Measurements from ENCODE around the gene GYPC.
"Not testable (repeated sequence)": the region's sequence is repeated elsewhere in the genome, so short reads cannot be mapped to it uniquely, and the experiment has no call there.

The GYPC gene

DNA sequence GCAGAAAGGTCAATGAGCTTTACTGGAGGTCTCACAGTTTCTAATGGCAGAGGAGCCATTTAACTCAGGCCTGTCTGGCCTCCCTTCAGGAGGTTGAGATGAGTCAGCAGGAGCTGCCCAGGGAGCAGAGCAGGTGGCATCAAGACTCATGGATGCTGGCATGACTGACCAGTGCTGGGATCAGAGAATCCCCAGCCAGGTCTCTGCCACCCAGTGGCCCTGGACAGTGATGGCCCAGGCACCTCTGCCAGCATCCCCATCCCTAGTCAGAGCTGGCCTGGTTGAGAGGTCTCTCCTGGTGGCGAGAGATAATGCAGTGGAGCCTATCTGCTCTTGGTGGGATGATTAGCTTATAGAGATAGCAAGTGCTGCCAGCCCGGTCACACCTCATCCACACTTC lies 43.1 kb downstream of the GYPC start:
- no peak for DNase-seq (ENCODE audit: low read depth in 2 of 2)

DNA sequence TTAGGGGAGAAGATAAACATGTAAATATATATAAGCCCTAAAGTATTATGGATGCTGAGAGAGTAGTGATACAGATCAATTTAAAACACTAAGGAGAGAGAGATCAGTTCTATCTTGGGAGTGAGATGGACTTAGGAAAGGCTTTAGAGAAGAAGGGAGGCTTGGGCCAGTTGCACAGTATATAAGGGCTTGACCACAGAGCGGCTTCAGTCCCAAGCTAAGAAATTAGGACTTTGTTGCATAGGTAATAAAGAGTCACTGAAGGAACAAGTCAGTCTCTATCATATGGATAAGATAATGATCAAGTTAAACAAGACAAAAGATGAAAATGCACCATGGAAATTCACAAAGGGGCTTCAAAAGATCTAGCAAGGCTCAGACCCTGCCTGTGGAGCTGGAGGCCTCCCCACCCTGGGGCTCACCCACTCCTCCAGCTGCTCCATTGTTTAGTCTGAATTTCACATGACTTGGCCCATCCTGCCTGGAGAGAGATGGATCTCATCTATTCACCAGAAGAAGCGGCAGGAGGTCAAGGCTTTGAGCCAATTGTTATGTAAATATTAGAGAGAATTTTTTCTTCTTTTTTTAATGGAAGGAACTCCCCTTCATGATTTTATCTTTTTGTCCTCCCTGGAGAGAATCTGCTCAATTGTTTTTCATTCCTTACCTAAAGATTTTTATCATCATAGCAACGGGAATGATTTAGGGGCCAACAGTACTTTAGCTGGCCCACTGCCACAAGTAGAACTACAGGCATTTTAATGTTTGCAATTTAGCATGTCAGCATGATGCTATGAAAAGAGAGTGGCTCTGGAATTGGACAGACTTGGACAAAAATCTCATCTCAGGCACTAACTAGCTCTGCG lies 44.0 kb downstream of the GYPC start:
- DNase-seq (ENCODE audit: low read depth in 2 of 2) = no peak

DNA sequence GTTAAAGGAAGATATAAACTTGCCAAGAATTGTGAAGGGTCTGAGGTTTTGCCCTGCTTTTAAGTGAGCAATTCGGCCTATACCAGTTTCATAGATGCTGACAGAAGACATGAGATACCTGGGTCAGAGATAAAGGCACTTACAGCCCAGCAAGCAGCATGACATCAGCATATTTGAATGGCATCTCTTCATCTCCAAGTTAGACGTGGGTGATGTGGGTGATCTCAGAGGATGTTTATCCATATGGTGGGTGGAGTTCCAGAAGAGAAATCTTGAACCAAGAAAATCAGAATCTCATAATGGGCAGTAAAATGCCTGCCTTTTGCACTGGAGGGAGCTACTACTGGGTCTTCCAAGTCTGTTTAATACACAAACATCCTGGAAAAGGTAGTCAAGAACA lies 44.7 kb downstream of the GYPC start:
- no peak for DNase-seq (ENCODE audit: low read depth in 2 of 2)

DNA sequence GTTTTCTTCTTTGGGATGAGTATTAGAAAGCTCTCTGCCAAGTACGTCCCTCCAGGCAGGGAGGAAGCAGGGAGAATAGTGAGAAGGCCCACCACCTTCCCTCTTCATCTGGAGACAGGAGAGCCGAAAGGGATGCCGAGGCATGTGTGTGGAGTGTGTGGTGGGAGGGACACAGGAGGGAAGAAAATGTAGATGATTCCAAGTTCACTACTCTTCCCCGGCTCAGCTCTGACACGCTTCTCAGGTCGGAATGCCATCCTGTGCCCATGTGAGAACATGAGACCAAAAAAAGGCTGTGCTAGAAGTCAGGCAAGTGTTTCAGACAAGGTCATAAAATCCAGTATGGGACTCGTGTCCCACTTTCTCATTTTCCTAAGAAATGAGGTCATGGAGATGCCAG lies 47.4 kb downstream of the GYPC start:
- no peak for DNase-seq (ENCODE audit: low read depth in 2 of 2)

DNA sequence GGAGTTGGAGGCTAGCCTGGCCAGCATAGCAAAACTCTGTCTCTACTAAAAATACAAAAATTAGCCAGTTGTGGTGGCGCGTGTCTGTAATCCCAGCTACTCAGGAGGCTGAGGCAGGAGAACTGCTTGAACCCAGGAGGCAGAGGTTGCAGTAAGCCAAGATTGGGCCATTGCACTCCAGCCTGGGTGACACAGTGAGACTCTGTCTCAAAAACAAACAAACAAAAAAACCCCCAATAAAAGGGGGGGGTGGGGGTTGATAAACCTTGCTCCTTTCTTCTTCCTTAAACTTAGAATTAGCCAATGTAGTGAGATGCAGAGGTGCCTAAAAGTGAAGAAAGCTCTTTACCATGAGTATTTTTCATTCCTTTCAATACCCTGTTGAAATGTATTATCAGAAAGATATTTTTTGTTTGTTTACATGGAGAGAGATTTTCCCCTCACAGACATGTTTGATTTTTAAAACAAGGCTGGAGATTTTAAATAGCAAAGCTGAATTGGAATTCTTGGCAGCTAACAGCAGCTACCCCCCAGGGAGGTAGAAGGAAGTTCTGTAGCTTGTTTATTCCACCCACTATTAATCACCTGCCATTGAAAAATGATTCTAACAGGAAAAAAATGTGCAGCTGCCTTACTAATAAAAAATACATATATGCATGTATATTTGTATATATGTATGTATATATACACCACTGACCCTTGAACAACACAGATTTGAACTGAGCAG lies 48.6 kb downstream of the GYPC start:
- DNase-seq (ENCODE audit: low read depth in 2 of 2) = no peak

DNA sequence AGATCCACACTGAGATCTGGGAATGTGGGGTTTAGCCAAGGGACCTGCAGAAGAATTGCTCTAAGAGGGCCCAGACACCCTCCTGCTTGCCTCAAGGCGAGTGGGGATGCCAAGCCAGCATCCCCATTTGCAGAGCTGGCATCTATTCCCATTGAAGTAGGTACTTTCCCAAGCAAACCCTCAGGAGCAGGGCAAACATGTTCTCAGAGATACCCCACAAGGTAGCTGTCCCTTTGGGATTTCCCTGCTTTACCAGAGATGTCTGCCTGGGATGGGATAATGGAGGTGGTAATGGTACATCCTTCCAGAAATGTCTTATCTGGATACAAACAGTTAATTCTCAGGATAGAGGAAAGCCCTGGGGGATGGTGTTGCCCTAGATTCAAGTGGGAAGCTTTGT lies 51.2 kb downstream of the GYPC start:
- no peak for DNase-seq (ENCODE audit: low read depth in 2 of 2)

DNA sequence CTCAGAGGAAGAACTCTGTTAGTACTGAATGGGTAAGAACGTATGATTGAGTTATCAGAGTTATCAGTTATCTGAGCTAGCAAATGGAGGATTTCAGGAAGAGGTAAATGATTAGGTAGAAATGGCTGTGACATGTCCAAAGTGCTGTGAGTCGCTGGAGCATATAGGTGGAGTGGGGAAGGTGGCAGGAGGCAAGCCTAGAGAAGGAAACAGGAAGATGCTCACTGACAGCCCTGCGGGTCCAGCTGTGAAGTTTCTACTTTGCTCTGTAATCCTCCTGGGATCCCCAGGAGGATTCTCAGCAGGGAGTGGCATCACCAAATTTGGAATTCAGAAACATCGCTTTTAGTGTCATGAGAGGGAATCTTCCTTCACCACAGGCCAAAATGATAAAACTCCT lies 52.0 kb downstream of the GYPC start:
- DNase-seq (ENCODE audit: low read depth in 2 of 2) = no peak

DNA sequence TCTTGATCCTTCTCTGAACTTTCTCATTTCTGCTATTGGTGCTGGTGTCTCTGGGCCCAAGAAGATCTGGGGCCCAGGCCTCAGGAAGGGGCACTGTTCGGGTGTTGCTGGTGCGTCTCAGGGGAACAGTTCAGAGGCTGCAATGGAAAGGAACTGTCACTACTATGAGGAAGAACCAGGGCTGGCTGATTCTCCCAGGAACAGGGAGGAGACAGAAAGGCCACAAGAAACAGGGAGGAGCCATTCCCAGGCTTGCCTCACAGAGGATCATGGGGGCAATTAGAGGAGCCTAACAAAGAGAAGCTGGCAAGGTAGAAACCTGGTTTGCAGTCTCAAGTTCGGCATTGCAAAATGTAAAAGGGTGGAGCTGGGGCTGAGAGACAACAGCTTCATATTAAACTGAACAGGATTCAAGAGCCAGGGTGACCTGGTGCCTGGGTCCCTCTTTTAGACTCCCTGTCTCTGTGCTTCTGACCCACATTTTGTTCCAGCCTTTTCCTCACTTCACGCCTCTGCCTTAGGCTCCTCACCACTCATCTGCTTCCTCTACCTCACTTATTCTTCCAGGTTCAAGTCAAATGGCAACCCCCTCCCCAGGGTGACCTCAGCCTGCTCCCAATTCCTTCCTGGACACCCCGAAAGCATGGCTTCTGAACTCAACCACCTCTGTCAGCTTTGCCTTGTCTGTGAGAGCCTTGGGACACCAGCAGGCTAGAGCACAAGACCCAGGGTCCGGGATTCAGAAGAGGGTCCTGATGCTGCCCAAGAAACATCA lies 58.4 kb downstream of the GYPC start:
- DNase-seq (ENCODE audit: low read depth in 2 of 2) = no peak

DNA sequence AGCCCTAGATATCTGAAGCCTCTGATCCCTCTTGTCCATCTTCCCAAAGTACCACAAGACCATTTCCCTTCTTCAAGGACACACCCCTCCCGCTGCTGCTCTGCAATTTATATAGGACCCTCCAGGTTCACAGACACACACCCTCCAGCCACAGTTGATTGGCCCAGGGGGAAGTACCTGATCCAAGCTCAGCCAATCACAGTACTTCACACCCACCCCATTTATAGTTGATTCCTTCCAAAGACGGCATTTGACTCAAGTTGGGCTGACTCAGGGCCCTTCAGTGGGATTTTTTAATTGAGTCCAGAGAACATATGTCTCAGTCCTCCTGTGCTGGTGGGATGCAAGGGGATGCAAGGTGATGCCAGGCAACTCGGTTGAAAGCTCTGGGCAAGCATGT lies 59.2 kb downstream of the GYPC start:
- DNase-seq (ENCODE audit: low read depth in 2 of 2) = no peak

DNA sequence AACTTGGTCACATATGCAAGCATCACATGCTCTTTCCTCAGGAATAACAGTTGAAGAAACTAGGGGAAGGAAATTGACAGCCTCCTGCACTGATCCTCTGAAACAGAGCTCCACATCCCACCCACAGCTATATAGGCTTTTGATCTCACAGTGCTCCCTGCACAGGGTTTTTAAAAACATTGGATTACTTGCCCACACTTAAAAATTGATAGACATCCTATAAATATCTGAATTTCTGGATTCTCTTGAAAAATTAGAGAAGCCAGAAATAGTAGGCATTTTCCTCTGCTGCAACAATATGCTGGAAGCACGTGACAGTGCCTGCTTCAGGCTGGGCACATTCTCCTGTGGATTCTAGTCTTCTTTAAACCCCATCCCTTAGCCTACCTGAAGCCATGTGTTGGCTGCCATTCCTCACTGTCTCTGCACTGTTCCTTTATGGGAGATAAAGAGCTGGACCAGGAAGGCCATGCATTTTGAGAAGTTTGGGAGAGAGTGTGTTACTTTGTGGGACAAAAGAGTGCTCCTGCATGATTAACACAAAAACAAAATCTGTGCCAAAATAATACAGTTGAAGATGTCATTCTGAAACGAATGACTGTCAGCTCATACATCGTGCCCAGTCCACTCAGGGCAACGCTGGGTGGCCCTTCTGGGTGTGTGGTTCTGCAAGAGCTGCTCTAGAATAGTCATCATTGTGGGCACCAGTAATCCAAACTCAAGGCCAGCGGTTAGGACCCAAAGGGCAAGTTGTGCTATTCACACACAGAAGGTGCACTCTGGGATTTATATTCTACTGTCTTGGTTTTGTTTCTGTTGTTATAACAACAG lies 59.8 kb downstream of the GYPC start:
- DNase-seq (ENCODE audit: low read depth in 2 of 2) = no peak

DNA sequence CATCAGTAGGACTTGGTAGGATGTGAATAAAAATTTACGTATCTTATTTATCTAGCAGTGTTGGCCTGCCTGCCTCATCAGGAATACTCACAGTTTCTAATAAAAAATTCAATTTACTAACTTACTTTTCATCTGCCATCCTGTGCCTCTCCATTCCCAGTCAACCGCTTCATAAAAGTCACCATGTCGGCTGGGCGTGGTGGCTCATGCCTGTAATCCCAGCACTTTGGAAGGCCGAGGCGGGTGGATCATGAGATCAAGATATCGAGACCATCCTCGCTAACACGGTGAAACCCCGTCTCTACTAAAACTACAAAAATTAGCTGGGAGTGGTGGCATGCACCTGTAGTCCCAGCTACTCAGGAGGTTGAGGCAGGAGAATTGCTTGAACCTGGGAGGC lies 61.3 kb downstream of the GYPC start:
- not testable (repeated sequence) for DNase-seq (ENCODE audit: low read depth in 2 of 2)

DNA sequence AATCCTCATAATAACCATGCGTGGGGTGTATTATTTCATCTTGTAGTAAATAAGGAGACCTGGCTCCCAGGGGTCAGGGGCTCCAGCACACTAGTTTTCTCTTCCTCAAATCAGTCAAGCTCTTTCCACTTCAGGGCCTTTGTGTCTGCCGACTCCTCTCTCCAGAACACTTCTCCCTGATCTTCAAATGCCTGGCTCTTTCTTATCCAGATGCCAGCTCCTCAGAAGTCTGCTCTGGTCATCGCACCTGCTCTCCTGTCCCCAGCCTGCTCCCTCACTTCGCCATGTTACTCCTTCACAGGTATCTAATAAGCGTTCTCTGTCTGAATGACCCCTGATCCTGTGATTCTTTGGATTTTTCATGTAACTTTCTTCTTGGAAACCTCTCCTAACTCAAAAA lies 62.0 kb downstream of the GYPC start:
- no peak for DNase-seq (ENCODE audit: low read depth in 2 of 2)

DNA sequence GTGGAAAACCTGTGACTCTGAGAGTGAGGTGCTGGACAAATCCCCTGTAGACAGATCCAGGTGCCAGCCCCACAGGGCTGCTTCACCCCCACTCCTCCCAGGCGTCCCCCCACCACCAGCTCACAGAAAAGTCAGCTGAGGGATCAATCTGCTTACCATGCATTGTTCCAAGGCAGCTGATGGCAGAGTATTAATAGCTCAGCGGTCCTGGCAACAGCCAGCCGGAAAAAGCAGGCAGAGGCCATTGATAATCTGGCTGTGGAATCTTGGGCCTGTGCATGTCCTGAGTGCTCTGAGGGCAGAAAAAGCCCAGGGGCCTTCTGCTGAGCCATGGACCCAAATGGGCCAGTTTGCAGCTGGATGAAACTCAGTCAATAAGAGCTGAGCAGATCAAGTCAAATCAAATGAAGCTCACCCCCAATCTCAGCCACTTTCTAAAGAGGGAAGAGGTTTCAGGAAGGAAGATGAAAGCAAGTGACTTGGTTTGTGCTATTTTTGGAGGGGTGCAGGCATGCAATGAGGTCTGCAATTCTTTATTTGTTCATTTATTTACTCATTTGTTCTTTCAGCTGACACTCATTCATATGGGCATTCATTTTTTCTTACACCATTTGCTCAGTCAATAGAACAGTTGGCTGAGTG lies 63.4 kb downstream of the GYPC start:
- no peak for DNase-seq (ENCODE audit: low read depth in 2 of 2)

DNA sequence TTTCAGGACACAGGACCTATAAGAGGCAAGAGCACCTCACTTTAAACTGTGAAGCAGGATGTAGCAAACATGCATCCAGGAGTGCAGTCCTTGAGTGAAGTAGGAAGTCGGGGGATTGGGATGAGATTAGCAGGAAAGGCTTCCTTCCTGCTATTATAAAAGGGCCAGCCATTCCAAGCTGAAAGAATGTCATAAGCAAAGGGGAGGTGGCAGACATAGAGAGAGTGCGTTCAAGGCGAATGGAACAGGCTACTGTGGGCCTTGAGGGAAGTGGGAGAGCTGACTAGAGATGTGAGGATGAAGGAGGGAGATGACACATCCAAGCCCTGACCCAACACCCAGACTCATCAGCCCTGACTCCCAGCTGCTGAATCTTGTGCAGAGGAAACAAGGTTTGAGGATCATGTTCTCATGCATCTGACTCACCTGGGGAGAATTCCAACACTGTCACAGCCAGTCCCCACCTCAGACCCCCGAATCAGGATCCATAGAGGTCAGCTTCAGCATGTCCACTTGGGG lies 63.9 kb downstream of the GYPC start:
- no peak for DNase-seq (ENCODE audit: low read depth in 2 of 2)

DNA sequence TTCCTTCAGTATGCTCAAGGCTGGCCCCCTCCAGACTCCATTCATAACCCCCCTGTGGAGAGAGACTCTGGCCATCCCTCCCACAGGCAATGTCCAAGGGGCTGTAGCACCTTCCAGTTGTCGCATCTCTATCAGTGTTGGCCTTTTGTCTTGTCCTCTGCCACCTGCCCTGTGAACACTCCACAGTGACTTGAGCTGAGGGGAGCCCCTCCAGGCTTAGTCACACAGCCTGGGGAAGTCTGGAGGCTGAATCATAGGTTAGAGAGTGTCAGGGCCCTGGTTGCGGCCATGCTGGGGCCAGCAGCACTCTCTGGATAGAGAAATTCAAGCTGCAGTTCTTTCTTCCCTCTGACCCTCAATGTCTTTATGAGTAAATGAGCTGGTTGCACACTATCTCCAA lies 64.7 kb downstream of the GYPC start:
- no peak for DNase-seq (ENCODE audit: low read depth in 2 of 2)

DNA sequence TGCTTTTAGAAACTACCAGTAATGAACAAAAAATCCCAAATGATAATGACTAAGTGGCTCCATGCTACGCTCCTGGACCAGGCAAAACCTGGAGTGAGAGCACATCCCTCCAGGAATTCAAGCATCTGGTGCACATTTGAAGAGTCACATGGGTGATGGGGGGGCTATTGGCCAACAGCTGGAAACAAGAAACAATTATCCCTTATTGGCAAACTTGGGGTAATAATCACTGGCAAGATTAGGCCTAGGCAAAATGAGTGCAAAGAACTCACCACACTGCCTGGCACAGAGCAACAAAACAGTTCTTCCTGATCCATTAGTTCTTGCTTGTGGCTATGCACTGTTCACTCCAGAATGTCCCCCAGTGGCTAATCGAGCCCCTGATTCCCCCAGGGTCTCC lies 66.1 kb downstream of the GYPC start:
- no peak for DNase-seq (ENCODE audit: low read depth in 2 of 2)

DNA sequence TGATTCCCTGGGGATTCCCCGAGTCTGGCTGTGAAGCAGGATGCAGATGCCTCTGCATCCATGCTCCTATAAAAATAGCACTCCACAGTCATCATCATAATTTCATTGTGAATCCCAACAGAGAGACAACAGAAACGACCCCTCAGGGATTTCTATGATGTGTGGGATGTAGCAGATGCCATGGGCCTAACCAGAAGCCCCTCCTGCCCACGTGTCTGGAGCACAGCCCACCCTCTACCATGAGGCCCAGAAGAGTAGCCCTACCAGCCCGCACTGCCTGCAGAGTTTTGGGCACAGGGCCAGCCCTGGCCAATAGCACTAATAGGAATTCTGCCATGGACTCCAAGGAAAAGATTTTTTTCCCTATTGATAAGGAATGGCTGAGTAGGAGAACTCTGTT lies 66.6 kb downstream of the GYPC start:
- no peak for DNase-seq (ENCODE audit: low read depth in 2 of 2)

DNA sequence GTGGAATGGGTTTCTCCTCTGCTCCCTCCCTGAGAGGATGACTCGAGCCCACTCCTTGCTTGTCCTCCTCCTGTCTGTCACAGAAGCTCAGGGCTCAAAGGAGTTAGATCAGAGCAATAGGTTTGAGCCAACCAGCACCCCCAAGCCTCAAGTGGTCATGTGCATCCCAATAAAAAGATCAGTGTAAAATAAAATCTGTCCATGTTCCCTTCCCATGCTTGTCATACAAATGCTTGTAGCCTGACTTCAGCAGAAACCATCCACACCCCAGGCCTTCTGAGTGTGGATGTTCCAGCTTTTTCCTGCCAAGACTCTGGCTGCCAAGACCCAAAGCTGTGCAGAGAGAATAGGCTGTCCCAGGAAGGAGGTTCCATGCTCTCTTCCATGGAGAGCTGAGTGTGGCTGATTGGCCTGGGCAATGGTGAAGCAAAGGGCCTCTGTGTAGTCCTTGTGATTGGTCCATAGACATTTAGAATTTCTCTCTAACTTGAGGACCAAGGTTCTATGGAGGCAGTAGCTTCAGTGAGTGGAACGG lies 67.4 kb downstream of the GYPC start:
- DNase-seq (ENCODE audit: low read depth in 2 of 2) = no peak

DNA sequence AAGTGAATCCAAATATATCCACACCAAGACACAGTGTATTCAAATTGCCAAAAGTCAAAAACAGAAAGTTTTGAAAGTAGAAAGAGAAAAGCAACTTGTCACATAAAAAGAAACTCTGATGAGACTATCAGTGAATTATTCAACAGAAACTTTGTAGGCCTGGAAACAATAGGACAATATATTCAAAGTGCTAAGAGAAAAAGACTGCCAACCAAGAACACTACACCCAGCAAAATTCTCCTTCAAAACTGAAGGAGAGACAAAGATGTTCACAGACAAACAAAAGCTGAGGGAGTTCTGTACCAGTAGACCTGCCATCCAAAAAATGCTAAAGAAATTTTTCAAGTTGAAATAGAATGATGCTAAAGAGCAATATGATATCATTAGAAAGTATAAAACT lies 69.6 kb downstream of the GYPC start:
- DNase-seq (ENCODE audit: low read depth in 2 of 2) = no peak

DNA sequence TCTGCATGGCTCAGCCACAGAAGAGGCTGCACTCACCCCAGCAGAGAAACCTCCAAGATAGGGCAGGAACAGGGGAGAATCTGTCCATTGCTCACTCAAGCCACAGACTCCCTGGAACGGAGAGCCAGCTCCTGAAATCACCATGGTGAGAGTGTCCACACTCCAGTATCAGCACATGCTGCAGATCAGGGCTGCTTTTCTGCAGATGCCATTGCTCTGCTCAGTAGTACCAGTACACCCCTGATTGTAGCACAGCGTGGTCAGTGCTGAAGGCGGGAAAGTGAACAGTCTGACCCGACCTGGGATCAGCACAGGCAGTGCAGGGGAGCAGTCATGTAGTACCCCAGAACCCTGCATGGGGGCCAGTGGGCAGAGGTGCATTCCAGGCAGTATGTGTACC lies 73.9 kb downstream of the GYPC start:
- DNase-seq (ENCODE audit: low read depth in 2 of 2) = no peak

DNA sequence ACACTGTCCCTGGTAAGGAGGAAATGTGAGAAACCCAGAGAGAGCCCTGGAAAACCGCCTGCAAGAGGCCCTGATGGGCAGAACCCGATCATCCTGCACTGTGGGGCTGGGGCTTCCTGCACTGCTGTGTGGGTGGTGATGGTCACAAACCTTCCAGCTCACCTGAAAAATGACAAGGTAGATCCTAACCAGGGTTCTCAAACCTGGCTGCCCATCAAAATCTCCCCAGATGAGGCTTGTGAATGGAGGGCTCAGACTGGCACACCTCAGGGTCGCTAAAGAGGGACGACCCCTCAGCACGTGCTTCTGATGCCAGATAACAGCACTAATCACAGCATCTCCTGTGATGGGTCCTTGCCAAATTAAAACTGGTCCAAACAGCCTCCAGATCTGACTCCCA lies 74.7 kb downstream of the GYPC start:
- DNase-seq (ENCODE audit: low read depth in 2 of 2) = no peak
